GM18502 (cell line): ENCODE measurements around the gene PTGER2.
A peak's percentile ranks its signal among the peaks of the same experiment; 100 is the strongest.

Source experiments
- ATAC-seq: cut with Tn5 transposase; IDR thresholded peaks from one replicate; pipeline ENCODE4 v1.9.1; 2021; ENCODE audit warnings: mild to moderate bottlenecking; ENCODE audit not compliant: unreplicated experiment, poor library complexity

The PTGER2 gene, protein sequence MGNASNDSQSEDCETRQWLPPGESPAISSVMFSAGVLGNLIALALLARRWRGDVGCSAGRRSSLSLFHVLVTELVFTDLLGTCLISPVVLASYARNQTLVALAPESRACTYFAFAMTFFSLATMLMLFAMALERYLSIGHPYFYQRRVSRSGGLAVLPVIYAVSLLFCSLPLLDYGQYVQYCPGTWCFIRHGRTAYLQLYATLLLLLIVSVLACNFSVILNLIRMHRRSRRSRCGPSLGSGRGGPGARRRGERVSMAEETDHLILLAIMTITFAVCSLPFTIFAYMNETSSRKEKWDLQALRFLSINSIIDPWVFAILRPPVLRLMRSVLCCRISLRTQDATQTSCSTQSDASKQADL

DNA sequence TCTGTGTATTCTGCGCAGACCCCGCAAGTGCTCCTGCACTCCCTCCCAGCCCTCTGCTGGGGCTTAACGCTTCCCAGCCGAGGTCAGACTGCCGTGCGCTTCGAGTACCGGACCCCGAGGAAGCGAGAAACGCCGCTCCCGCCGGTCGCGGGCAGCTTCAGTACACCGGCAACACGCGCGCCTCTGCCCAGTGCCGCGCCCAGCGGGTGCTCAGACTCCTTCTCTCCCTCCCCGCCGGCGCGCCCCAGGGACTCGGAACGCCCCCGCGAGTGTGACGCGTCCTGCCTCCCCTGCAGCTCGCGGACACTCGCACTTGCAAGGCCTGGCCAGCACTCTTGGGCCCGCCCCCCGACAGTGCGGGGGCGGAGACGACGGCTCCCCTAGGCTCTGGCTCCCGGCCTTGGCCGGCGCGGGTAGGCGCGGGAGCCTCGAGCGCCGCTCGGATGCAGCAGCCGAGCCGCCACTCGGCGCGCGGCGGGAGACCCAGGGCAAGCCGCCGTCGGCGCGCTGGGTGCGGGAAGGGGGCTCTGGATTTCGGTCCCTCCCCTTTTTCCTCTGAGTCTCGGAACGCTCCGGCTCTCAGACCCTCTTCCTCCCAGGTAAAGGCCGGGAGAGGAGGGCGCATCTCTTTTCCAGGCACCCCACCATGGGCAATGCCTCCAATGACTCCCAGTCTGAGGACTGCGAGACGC, at the start of gene PTGER2:
PTGER2 (plus strand) TSS at position 410 of the 692 bp plus-strand sequence; CDS start at position 647, 237 bp downstream.
- peak; percentile 42 for ATAC-seq

DNA sequence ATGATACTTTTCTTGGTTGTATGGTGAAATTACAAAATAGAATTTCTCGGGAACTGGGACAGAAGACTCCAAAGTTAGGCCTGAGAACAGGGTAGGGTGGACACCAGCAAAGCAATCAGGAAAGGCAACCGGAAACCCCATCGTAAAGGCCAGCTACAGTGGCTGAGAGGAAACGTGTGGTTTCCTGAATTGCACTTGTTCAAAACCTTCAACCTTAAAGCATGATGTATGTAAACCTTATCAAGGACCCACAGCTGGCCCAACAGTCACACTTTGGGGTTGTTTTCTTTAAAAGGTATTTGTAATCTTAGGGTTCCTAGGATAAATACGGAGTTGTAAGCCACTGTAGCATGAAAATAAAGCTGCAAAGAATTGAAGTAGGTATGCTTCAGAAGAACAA, 48.9 kb upstream of the PTGER2 start:
- no peak for ATAC-seq

DNA sequence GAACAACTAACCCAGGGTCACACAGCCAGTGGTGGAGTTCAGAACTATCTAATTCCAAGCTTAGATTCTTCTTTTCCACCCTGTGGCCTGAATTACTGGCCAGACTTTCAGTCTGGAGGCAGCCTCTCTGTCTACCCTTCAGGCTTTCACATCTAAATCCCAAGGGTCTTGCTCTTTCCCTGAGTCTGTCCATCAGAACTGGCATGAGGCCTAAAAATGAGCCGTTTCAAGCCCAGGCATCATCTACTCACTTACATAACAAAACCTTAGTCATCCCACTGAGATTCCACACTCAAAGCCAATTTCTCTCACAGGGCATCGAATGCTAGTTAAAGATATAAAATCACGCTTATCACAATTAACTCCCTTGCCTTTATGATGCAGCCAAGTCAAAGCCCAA, 47.9 kb upstream of the PTGER2 start:
- ATAC-seq, result no peak

DNA sequence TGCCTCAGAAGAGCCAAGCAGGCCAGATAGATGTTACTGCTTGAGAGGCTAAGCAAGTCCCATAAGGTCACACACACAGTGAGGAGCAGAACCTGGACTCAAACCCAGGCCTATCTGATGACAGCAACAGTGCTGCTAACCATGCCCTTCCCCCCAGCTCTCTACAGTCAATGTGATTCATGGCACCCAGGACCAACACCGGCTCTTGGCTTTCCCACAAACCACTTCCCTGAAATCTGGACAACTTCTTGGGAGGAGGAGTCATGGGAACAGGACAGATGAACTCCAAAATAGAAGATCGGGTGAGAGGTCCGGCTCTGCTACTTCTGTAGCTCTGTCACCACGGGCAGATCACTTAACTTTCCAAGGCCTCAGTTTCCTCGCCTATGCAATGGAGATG, 47.3 kb upstream of the PTGER2 start:
- ATAC-seq, result no peak

DNA sequence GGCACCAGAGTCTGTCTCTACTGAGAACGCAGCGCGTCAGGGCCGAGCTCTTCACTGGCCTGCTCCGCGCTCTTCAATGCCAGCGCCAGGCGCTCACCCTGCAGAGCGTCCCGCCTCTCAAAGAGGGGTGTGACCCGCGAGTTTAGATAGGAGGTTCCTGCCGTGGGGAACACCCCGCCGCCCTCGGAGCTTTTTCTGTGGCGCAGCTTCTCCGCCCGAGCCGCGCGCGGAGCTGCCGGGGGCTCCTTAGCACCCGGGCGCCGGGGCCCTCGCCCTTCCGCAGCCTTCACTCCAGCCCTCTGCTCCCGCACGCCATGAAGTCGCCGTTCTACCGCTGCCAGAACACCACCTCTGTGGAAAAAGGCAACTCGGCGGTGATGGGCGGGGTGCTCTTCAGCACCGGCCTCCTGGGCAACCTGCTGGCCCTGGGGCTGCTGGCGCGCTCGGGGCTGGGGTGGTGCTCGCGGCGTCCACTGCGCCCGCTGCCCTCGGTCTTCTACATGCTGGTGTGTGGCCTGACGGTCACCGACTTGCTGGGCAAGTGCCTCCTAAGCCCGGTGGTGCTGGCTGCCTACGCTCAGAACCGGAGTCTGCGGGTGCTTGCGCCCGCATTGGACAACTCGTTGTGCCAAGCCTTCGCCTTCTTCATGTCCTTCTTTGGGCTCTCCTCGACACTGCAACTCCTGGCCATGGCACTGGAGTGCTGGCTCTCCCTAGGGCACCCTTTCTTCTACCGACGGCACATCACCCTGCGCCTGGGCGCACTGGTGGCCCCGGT, 46.4 kb upstream of the PTGER2 start, which contains the start of gene PTGDR:
PTGDR (plus strand) TSS at position 198 of the 778 bp plus-strand sequence; CDS start at position 315, 117 bp downstream.
- ATAC-seq, result no peak

DNA sequence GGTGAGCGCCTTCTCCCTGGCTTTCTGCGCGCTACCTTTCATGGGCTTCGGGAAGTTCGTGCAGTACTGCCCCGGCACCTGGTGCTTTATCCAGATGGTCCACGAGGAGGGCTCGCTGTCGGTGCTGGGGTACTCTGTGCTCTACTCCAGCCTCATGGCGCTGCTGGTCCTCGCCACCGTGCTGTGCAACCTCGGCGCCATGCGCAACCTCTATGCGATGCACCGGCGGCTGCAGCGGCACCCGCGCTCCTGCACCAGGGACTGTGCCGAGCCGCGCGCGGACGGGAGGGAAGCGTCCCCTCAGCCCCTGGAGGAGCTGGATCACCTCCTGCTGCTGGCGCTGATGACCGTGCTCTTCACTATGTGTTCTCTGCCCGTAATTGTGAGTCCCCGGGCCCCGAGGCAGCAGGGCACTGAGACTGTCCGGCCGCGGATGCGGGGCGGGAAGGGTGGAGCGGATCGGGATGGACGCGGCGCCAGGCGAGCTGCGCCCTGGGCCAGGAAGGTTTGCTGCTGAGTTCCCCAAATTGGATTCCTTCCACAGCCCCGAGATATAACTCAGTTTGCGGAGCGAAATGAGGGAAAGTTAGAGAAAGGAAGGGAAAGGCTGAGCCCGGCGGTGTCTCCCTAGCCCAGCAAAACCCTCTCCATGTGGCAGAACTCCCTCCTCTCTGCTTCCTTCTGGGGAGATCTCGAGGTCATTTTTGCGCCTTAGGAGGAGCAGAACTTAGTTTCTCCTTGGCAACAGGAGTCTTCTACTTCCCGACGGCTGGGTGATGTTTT, 45.6 kb upstream of the PTGER2 start:
- ATAC-seq, result no peak

DNA sequence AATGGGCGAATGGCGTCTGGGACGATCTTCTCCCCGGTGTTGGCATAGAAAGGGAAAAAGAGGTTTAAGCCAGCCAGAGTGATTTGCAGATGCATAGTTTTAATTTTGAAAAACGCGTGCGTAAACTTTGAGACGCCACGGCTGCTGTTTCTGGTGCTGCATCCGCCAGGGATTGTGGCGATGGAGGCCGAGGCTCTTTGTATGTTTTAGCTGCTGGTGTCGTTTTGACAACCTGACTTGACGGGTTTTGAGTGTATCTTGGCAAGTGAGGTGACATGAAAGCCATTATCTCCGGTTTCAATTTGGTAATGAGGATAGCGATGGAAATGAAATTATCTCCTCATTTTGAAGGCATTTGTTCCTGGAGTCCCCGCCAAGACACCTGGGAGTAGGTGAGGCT, 45.0 kb upstream of the PTGER2 start:
- no peak for ATAC-seq

DNA sequence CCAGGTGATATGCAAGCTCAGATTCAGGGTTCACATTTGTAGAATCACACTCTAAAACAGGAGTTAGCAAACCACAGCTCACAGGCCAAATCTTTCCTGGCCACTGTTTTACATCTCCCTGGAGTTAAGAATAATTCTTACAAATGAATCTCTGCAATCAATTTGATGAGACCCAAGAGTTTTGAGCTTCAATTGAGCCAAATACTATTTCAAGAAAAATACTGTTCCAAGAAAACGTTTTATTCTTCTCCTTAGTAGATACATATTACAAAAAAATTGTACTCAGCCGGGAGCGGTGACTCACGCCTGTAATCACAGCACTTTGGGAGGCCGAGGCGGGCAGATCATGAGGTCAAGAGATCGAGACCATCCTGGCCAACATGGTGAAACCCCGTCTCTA, 44.1 kb upstream of the PTGER2 start:
- ATAC-seq, result no peak

DNA sequence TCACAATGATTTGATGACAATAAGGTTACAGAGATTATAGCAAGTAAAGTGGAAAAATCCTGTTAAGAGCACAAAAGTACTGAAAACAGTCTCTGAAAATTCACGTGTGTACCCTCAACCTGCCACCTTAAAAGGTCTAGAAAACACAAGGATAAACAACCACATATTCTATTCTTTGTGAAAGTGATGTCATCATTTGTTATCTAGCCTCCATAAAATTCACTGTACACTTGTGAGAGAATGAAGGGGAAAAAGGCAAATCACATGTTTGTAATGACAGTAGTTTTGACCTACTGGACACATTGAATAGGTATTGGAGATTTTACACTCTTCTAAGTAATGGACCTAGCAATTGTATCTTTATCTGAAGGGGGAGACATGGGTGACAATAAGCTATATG, 42.6 kb upstream of the PTGER2 start:
- no peak for ATAC-seq

DNA sequence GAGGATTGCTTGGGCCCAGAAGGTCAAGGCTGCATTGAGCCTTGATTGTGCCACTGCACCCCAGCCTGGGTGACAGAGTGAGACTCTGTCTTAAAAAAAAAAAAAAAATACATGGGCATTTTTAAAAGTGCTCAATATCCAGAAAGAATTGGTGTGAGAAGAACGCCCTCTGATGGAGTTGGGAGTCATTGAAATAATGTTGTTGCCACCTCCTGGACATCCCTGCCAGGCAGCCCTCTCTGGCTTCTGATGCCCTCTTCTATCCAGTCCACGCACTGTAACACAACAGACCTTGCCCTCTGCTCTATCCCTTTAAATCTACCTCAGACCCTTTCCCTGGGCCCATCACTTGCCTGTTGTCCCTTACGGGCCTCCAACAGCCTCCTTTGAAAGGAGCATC, 41.7 kb upstream of the PTGER2 start:
- ATAC-seq, result no peak

DNA sequence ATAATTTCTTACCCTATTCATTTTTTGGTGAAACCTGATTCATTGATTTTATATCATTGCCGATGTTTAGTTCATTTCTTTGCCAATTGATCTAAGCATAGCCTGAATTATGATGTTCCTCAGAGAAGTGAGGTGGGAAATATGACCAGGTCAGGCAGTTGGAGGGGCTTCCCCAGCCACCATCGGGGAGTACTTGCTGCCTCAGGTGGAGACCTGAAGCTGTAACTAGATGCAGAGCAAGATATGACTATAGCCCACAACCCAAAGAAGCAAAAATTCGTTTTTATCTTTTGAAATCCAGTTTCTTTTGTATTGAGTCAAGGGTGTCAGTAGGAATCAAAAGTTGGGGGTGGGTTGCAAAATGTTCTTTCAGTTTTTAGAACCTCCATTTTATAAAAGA, 38.7 kb upstream of the PTGER2 start:
- ATAC-seq, result no peak

DNA sequence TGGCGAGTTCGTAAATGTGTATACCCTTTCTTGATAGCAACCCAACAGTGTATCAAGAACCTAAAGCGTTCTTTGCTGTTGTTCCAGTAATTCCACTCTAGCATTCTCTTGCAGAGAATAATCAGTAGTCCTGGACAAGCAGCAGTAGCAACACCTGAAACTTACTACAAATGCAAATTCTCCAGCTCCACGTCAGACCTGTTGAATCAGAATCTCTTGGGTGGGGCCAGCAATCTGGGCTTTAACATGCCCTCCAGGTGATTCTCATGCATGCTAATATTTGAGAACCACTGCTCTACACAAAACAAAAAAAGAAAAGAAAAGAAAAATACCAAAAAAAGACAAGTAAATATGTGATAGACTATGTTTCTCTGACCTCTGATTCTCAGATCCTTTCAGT, 36.6 kb upstream of the PTGER2 start:
- no peak for ATAC-seq

DNA sequence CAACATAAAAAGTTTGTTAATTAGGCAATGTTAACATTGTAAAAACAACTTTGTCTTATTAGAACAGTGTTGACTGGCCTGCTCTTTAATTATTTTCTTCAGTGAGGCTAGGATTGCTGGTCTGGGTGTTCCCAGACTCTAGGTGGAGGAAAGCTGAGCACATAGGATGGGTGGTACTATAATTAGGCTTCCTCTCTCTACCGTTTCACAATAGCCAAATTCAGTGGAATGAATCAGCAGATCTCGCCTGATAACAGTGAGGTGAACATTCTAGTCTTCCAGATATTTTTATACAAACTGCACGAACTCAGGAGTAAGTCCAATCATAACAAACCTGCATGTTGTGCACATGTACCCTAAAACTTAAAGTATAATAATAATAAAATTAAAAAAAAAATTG, 34.7 kb upstream of the PTGER2 start:
- no peak for ATAC-seq

DNA sequence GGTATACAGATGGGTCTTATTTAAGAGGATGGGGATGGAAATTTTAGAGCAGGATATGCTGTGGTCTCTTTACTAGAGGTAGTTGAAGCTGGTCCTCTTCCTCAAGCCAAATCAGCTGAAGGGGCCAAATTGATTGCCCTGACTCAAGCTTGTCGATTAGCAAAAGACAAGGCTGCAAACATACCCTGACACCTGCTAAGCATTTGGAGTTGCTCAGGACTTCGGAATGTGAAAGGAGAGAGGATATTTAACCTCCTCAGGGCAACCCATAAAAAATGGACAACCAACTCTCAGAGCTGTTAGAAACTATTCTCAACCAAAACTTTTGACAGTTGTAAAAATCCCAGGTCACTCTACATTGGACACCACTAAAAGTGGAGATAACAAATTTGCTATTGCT, 31.0 kb upstream of the PTGER2 start:
- ATAC-seq, result no peak

DNA sequence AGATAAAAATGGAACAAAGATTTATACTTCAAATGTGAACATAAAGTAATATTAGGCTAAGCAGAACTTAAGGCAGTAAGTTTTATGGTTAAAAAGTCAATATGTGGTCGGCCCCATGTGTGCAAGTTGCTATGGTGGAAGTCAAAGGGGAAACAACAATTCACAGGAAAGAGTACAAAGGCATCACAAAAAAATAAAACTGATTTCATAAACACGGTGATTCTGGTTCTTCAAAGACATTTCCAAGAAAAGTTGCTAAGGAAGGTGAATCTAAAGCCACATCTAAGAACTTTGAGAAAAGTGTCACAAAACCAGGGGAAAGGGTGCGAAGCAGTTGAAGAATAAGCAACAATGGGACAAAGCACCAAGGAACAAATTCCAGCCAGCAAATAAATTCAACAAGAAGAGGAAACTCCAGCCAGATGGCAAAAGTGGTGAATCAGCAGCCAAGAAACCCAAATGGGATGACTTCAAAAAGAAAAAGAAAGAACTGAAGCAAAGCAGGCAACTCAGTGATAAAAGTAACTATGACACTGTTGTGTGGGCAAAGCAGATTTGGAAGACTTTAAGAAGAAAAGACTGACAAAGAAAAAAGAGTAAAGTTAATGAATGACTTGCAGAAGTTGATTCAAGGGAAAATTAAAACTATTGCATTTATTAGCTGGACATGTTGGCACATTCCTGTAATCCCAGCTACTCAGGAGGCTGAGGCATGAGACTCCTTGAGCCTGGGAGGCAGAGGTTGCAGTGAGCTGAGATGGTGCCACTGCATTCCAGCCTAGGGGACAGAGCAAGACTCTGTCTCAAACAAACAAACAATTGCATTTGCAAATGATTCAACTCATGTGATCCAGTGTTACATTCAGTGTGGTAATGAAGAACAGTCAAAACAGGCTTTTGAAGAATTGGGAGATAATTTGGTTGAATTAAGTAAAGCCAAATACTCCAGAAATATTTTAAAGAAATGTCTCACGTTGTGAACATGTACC, 27.2 kb upstream of the PTGER2 start:
- ATAC-seq, result no peak

DNA sequence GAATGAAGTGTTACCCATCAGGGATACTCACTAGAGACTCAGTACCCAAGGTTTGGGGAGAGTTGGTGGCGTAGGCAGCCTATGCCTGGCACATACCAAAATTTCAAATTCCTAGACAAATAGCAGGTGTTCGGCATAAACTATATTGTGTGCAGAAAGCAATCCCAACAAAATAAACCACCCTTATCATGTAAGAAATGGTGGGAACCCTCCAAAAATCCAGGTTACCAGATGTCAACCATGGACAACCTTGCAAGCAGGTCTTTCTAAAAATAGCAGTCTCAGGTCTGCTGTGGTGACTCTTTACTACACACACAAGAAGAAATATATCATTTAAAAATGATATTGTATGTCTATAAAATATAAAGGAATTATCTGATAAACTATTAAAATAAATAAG, 17.7 kb upstream of the PTGER2 start:
- no peak for ATAC-seq

DNA sequence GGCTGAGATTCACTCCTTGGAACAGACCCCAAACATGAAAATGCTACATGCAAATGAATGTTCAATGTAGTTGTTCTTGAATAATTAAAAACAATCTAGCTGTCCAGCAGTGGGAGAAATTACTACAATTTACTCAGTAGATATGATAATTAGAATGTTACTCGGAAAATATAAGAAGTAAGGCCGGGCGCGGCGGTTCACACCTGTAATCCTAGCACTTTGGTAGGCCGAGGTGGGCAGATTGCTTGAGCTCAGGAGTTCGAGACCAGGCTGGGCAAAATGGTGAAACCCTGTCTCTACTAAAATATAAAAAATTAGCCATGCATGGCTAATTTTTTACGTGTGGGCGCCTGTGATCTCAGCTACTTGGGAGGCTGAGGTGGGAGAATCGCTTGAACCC, 15.3 kb upstream of the PTGER2 start:
- ATAC-seq, result no peak

DNA sequence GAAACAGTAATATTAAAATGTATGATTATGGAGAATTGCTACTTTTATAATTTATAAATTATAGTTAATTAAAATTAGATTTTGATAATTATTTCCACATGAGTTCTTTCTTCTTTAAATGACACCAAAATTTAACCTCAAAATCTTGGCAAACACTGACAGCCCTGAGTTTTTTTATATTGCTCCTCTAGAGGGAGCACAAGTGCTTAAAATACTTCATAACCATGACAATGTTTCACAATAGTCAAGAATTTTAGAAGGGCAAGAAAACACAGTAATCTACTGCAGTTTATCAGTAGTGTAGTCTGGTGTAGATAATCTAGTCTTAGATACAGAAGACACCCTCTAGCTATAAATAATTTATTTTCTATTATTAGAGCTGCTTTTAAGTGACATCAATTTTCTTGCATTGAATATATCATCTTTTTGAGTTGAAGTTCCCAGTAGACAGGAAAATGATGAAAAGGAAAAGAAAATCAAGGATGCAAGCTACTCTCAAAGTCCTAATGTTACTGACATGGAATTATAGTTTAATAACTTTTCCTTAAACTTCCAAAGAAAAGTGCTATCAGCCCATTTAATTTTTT, 14.3 kb upstream of the PTGER2 start:
- ATAC-seq, result no peak

DNA sequence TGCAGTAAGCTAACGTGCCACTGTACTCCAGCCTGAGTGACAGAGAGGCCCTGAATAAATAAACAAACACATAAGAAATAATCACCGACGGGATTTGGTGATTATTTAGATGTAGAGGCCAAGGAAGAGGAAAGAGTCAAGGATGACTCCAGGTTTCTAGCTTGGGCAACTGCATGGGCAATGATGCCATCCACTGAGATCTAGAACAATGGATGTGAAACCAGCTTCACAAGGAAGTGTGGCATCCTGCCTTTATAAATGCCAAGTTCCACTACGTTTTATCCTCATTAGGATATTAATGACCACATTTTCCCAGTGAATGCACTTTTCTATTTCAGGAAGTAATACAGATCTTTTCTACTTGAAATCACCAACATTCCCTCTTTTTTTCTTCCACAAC, 10.9 kb upstream of the PTGER2 start:
- no peak for ATAC-seq
